ACHN (cell line): ENCODE data around the gene SMIM24.

Source experiments
- DNase-seq: peaks from one replicate; pipeline ENCODE4 v3.0.0-alpha.2; 2015
- in situ Hi-C: cut with HindIII; loops from 2 replicates; pipeline ENCODE4 v1.10.0; 2017; ENCODE audit warnings: low sequenced_read_pairs, low pct_ligation_motif_present, low pct_unique_long_range_greater_than_20kb

SMIM24 gene

DNA sequence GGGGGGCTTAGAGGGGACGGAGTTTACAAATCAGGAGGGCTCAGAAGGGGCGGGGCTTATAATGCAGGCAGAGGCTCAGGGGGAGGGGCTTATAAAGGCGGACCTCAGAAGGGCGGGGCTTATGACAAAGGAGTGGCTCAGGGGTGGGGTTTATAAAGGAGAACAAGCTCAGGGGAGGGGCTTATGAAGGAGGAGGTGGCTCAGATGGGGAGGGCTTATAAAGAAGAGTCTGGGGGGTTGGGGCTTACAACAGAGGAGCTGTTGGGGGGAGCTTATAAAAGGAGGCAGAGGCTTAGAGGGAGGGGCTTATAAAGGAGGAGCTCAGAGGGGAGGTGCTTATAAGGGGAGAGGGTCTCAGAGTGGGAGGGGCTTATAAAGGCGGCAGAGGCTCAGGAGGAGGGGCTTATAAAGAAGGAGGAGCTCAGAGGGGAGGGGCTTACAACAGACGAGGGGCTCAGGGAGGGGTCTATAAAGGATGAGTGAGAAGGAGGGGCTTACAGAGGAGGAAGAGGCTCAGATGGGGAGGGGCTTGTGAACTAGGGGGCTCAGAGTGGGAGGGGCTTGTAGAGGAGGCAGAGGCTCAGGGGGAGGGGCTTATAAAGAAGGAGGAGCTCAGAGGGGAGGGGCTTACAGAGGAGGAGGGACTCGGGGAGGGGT is 1.0 kb downstream of the SMIM24 start:
- peak; percentile 18 for DNase-seq
- in situ Hi-C loops = no loop called here

DNA sequence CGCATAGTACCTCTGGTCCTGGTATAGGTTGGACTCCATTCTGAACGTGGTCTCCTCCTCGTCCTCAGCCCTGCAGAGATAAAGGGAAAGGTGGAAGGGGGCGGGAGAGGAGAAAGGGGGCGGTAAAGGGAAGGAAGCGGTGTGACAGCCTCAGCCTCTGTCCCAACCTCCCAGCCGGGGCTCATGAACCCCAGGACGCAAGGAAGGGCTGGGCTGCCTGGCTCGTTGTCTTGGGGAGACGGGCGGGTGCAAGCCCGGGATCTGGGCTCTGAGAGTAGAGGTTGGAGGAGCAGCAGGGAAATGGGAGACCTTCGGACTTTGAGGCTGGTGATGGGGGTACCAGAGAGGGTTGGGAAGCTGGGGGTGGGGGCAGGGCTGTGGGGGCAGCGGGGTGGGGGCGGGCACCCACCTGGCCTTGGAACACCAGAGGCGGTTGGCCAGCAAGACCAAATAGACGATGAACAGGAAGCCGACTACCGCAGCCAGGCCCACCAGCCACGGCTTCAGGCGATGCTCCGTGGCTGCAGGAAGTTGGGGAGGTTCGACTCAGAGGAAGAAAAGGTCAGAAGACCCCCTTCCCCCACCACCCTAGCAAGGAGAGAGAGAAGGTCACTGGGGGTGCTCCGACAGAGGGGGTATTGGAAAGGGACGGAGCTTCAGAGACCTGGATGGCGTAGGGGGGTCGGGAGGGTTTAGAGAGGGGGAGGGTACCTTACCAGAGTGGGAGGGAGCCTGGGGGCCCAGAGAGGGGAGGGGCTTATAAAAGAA is 1.7 kb downstream of the SMIM24 start:
- no peak for DNase-seq
- in situ Hi-C loops = no loop called here

- DNase-seq = no peak
- in situ Hi-C loops = no loop called here
These were observed 2.4 kb downstream of the SMIM24 start for GRCh38 chr19:3477951-3478350.

DNA sequence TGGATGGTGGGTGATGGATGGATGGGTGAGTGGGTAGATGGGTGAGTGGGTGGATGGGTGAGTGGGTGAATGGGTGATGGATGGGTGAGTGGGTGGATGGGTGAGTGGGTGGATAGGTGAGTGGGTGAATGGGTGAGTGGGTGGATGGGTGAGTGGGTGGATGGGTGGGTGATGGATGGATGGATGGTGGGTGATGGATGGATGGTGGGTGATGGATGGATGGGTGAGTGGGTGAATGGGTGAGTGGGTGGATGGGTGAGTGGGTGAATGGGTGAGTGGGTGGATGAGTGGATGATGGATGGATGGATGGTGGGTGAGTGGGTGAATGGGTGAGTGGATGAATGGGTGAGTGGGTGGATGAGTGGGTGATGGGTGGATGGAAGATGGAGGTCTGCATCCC is 2.8 kb downstream of the SMIM24 start:
- in situ Hi-C loops = no loop called here
- no peak for DNase-seq

DNA sequence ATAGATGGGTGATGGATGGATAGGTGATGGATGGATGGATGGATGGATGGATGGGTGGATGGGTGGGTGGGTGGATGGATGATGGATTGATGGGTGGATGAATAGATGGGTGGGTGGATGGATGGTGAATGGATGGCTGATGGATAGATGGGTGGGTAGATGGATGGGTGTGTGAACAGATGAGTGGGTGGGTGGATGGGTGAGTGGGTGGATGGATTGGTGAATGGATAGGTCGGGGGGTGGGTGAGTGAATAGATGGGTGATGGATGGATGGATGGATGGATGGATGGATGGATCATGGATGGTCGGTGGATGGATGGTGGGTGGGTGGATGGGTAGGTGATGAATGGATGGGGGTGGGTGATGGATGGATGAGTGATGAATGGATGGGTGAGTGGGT is 3.5 kb downstream of the SMIM24 start:
- in situ Hi-C loops = no loop called here

DNA sequence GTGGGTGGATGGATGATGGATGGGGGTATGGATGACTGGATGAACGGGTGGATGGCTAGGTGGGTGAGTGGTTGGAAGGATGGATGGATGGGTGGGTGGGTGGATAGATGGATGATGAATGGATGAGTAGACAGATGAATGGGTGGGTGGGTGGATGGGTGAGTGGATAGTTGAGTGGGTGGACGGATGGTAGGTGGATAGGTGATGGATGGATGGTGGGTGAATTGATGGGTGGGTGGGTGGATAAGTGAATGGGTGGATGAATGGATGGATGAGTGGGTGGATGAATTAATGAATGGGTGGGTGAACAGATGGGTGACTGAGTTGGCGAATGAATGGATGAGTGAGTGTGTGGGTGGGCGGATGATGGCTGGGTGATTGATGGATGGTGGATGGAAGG is 4.9 kb downstream of the SMIM24 start:
- in situ Hi-C loops = no loop called here
- no peak for DNase-seq

More for the DNA sequence above, 3.5 kb downstream of the SMIM24 start:
- DNase-seq = no peak

DNA sequence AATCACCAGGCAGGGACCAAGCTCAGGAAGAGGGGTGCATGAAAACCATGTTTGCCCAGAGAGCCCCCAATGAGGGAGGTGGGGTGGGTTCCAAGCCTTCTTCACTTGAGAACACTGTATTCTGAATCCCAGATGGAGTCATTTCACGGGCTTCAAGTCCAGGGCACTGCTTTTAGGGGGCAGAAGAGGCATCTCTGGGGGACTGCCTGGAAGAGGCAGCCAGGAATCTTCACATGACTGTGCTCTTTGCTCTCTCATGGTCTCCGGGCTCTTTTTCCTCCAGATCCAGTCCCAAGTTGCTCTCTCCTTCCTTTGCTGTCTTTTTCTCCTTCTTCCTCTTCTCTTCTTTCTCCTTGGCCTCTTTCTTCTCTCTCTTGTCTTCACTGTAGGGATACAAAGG is 5.7 kb downstream of the SMIM24 start:
- no peak for DNase-seq

GRCh38 chr19:3474010-3474409 is 6.3 kb downstream of the SMIM24 start:
- DNase-seq = no peak
- in situ Hi-C loops = no loop called here

More for the DNA sequence above, 5.7 kb downstream of the SMIM24 start:
- in situ Hi-C loops = no loop called here

DNA sequence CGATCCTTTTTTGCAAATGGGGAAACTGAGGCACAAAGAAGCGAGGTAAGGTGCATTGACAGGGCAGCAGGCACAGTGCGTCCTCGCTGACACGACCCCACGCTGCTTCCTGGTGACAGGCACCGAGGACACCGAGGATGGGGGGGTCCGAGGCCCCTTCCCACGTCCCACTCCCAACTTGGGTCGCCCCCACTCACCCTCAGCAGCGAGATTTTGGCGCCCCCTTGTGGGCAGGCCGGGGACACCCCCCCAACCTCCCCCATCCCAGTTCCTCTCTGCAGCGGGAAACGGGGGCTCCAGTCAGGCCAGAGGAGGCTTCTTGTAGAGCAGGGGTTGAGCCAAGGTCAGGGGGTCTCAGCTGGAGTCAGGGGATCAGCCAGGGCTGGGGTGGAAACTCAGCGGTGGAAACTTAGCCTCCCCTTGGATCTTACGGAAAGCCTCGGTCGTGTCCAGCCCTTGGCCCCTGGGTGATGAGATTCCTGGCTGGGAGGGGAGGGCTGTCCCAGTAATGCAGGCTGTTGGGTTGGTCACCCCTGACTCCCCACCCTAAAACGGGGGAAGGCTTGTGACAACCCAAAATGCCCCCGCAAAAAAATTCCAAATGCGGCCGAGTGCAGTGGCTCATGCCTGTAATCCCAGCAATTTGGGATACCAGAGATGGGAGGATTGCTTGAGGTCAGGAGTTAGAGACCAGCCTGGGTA is 8.2 kb downstream of the SMIM24 start:
- in situ Hi-C loops = no loop called here
- peak; percentile 20 for DNase-seq

DNA sequence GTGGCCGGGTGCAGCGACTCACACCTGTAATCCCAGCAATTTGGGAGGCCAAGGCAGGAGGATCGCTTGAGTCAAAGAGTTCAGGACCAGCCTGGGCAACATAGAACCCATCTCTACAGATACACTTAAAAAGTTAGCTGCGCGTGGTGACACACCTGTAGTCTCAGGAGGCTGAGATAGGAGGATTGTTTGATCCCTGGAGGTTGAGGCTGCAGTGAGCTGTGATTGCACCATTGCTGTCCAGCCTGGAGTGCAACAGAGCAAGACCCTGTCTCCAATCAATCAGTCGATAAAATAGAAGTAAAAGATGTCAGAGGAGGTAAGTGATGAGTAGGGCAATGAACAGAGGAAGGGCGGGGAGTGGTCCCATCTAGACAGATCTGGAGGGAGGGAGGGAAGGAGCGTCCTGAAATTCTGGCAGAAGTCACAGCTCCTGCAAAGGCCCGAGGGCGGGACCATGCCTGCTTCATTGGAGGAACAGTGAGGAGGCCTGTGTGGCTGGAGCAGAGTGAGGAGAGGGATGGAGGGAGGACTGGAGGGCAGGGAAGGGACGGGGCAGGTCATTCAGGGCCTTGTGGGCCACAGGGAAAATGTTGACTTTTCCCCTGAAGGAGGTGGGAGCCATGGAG is 9.7 kb downstream of the SMIM24 start:
- no peak for DNase-seq
- in situ Hi-C loops = no loop called here

DNA sequence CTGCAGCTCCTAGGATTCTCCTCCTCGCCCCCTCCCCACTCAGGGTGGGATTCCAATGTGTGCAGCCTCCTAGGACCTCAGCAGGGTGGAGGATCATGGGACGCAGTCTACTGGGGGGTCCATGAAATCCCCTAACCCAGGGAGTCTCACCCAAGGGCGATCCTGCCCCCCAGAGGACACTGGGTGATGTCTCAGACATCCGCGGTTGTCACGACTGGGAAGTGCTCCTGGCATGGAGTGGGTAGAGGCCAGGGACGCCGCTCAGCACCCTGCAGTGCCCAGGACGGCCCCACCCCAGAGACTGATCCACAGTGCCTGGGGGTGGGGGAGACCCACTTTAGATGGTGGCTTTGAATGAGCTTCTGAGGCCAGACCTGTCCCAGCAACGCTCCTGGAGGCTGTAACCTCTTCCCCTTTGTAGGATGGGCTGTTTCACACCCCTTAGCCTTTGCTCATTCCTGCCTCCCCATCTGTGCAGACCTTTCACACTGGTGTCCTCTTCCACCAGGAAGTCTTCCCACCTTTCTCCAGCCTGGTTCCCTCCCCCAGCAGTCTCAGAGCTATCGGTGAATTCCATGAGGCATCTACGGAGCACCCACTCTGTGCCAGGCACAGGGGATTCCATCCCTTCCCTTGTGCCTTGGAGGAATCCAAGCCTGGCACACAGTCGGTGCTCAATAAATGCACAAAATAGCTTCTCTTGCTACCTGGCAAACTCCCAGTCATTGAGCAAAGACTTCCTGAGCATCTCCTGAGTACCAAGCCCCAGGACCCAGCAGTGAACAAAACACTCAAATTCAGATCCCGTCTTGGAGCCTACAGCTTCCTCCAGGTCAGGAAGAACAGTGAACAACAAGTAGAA is 10.5 kb downstream of the SMIM24 start:
- in situ Hi-C loops = no loop called here
- DNase-seq = no peak

- no peak for DNase-seq
- in situ Hi-C loops = no loop called here
These were observed 12.1 kb downstream of the SMIM24 start for GRCh38 chr19:3468211-3468610.

GRCh38 chr19:3467437-3468198 is 12.7 kb downstream of the SMIM24 start:
- in situ Hi-C loops = no loop called here
- DNase-seq = no peak

- no peak for DNase-seq
- in situ Hi-C loops = no loop called here
These were observed 13.7 kb downstream of the SMIM24 start for GRCh38 chr19:3466635-3467034.

DNA sequence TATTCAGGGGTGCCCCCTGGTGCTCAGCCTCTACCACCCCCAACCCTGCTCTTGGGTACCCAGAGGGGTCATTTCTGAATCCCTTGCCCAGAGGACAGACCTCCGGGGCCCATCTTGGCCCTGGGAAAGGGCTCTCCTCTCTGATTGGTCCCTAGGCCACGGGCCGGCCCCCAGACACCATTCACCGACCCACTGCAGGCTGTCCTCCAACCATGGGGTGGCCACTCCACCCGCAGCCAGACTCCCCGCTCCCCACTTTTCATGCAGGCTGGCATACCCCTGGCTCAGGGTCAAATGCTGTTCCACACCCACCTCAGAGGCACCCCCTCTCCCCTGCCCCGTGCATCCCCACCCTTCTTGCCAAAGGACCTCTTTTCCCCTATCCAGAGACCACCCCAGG is 14.8 kb downstream of the SMIM24 start:
- in situ Hi-C loops = no loop called here
- no peak for DNase-seq

- in situ Hi-C loops = no loop called here
- no peak for DNase-seq
These were observed 15.6 kb downstream of the SMIM24 start for GRCh38 chr19:3464587-3465235.
